H9 (cell line): ENCODE measurements around the gene MTTP. TPM values are rescaled to one million over a fixed set of nuclear protein-coding genes. Genes with fewer than 3 reads are reported as not detected.

Experiments
- DNase-seq: peaks from one replicate; pipeline ENCODE4 v3.0.0-alpha.2; 2017
- H2AFZ ChIP-seq: one replicate; pipeline ENCODE4 v1.6.1; 2013; ENCODE audit warnings: mild to moderate bottlenecking, low read length, control low read depth, moderate library complexity
- H2AK5ac ChIP-seq: 2 replicates; pipeline ENCODE4 v1.6.1; 2013; ENCODE audit warnings: low read length, control low read depth, mixed read lengths; ENCODE audit not compliant: insufficient read length
- H2BK120ac ChIP-seq: one replicate; pipeline ENCODE4 v1.6.1; 2013; ENCODE audit warnings: low read depth, mild to moderate bottlenecking, low read length, control low read depth, inconsistent platforms; ENCODE audit not compliant: poor library complexity, severe bottlenecking
- H2BK12ac ChIP-seq: 2 replicates; pipeline ENCODE4 v1.6.1; 2013; ENCODE audit warnings: low read length, control low read depth, mixed read lengths, low read depth; ENCODE audit not compliant: insufficient read length
- H2BK15ac ChIP-seq: 2 replicates; pipeline ENCODE4 v1.6.1; 2013; ENCODE audit warnings: low read depth, low read length, control low read depth
- H2BK20ac ChIP-seq: one replicate; pipeline ENCODE4 v1.6.1; 2013; ENCODE audit warnings: low read depth, mild to moderate bottlenecking, low read length, control low read depth, inconsistent platforms; ENCODE audit not compliant: poor library complexity, severe bottlenecking
- H2BK5ac ChIP-seq: 2 replicates; pipeline ENCODE4 v1.6.1; 2013; ENCODE audit warnings: low read length, control low read depth, mixed read lengths; ENCODE audit not compliant: insufficient read length
- H3K14ac ChIP-seq: 2 replicates; pipeline ENCODE4 v1.6.1; 2013; ENCODE audit warnings: low read length, control low read depth; ENCODE audit not compliant: insufficient read depth
- H3K18ac ChIP-seq: 2 replicates; pipeline ENCODE4 v1.6.1; 2013; ENCODE audit warnings: low read depth, mild to moderate bottlenecking, mixed read lengths, low read length, control low read depth; ENCODE audit not compliant: insufficient read length
- H3K23ac ChIP-seq: 2 replicates; pipeline ENCODE4 v1.6.1; 2013; ENCODE audit warnings: low read length, control low read depth, mixed read lengths, low read depth; ENCODE audit not compliant: insufficient read length
- H3K23me2 ChIP-seq: 2 replicates; pipeline ENCODE4 v1.6.1; 2013; ENCODE audit warnings: low read depth, mild to moderate bottlenecking, mixed read lengths, low read length, control low read depth; ENCODE audit not compliant: insufficient read length, poor library complexity, severe bottlenecking
- H3K27ac ChIP-seq: 2 replicates; pipeline ENCODE4 v1.5.1; 2013; ENCODE audit warnings: low read length, control low read depth, mixed read lengths, low read depth; ENCODE audit not compliant: insufficient read length
- H3K27me3 ChIP-seq: 2 replicates; pipeline ENCODE4 v1.6.1; 2013; ENCODE audit warnings: low read length, control low read depth, inconsistent platforms; ENCODE audit not compliant: insufficient read depth
- H3K4ac ChIP-seq: 2 replicates; pipeline ENCODE4 v1.6.1; 2013; ENCODE audit warnings: low read depth, mild to moderate bottlenecking, control low read depth, inconsistent platforms, low read length, moderate library complexity
- H3K4me1 ChIP-seq: 2 replicates; pipeline ENCODE4 v1.6.1; 2013; ENCODE audit warnings: low read length, control low read depth, inconsistent platforms; ENCODE audit not compliant: insufficient read depth
- H3K4me2 ChIP-seq: 2 replicates; pipeline ENCODE4 v1.6.1; 2013; ENCODE audit warnings: low read length, control low read depth, mixed read lengths; ENCODE audit not compliant: insufficient read length, insufficient read depth
- H3K56ac ChIP-seq: 2 replicates; pipeline ENCODE4 v1.6.1; 2013; ENCODE audit warnings: low read depth, mild to moderate bottlenecking, mixed read lengths, low read length, control low read depth; ENCODE audit not compliant: insufficient read length
- H3K79me1 ChIP-seq: 2 replicates; pipeline ENCODE4 v1.6.1; 2013; ENCODE audit warnings: low read depth, mild to moderate bottlenecking, moderate library complexity, low read length, control low read depth, inconsistent platforms; ENCODE audit not compliant: insufficient read depth, poor library complexity, severe bottlenecking
- H3K79me2 ChIP-seq: 2 replicates; pipeline ENCODE4 v1.6.1; 2013; ENCODE audit warnings: low read length, control low read depth, inconsistent platforms; ENCODE audit not compliant: insufficient read depth
- H3K9ac ChIP-seq: 2 replicates; pipeline ENCODE4 v1.6.1; 2013; ENCODE audit warnings: low read length, control low read depth, mixed read lengths; ENCODE audit not compliant: insufficient read length; ENCODE audit errors: extremely low read depth
- H3K9me3 ChIP-seq: one replicate; pipeline ENCODE4 v1.6.1; 2013; ENCODE audit warnings: low read depth, low read length, inconsistent platforms; ENCODE audit not compliant: control insufficient read depth
- H3T11ph ChIP-seq: one replicate; pipeline ENCODE4 v1.6.1; 2013; ENCODE audit warnings: mild to moderate bottlenecking, low read length, control low read depth, inconsistent platforms
- H4K20me1 ChIP-seq: one replicate; pipeline ENCODE4 v1.6.1; 2013; ENCODE audit not compliant: control insufficient read depth, insufficient read length, insufficient read depth
- H4K5ac ChIP-seq: 2 replicates; pipeline ENCODE4 v1.6.1; 2013; ENCODE audit warnings: low read depth, mild to moderate bottlenecking, mixed read lengths, low read length, control low read depth; ENCODE audit not compliant: insufficient read length
- H4K8ac ChIP-seq: replicated peaks from 2 replicates; pipeline ENCODE4 v1.6.1; 2013; ENCODE audit warnings: low read length, control low read depth, mixed read lengths, low read depth; ENCODE audit not compliant: insufficient read length
- H4K91ac ChIP-seq: 2 replicates; pipeline ENCODE4 v1.6.1; 2013; ENCODE audit warnings: low read depth, mild to moderate bottlenecking, moderate library complexity, mixed read lengths, low read length, control low read depth; ENCODE audit not compliant: insufficient read length
- H3K27ac Mint-ChIP-seq, 3 experiments: 2 replicates in 2 of 3; 3 replicates in 1 of 3; pipeline ENCODE4 v1.8.0; 2020 to 2021; ENCODE audit warnings: mixed read lengths in 3 of 3, mild to moderate bottlenecking in 1 of 3, moderate library complexity in 1 of 3
- H3K27me3 Mint-ChIP-seq: 2 replicates; pipeline ENCODE4 v1.8.0; 2021; ENCODE audit warnings: low read depth, mild to moderate bottlenecking, moderate library complexity, mixed read lengths
- H3K36me3 Mint-ChIP-seq, 3 experiments: 2 replicates in 2 of 3; 3 replicates in 1 of 3; pipeline ENCODE4 v1.8.0; 2020 to 2021; ENCODE audit warnings: low read depth in 3 of 3, mixed read lengths in 3 of 3; ENCODE audit not compliant: insufficient read depth in 1 of 3
- H3K4me1 Mint-ChIP-seq, 2 experiments: 2 replicates each; pipeline ENCODE4 v1.8.0; 2020; ENCODE audit warnings: mixed read lengths in 2 of 2
- H3K4me3 Mint-ChIP-seq, 2 experiments: 2 replicates in 1 of 2; 3 replicates in 1 of 2; pipeline ENCODE4 v1.8.0; 2020 to 2021; ENCODE audit warnings: mild to moderate bottlenecking in 2 of 2, mixed read lengths in 2 of 2, moderate library complexity in 1 of 2
- H3K9me3 Mint-ChIP-seq, 2 experiments: 2 replicates in 1 of 2; 3 replicates in 1 of 2; pipeline ENCODE4 v1.8.0; 2020; ENCODE audit warnings: mild to moderate bottlenecking in 2 of 2, mixed read lengths in 2 of 2, moderate library complexity in 1 of 2
- WGBS: extraction: QIAGEN DNeasy Blood & Tissue Kit; methylation state at CpG from one replicate; pipeline ENCODE4 v1.1.7; 2013; ENCODE audit warnings: missing lambda C conversion rate, low lambda C conversion rate, mixed read lengths; ENCODE audit not compliant: insufficient read length; ENCODE audit errors: extremely low coverage; 5-methylcytosine and 5-hydroxymethylcytosine counted together
- total RNA-seq: library from RNA; stranded (reverse); gene quantifications from 2 replicates; pipeline ENCODE4 v1.2.1, GENCODE V29; 2021
- TF ChIP-seq, protein P1 (sequence below): fragments of 200-600 bp; sonication (generic); conservative IDR thresholded peaks from 3 replicates; pipeline ENCODE4 v1.8.0; 2021; ENCODE audit warnings: antibody characterized with exemption, mild to moderate bottlenecking

The MTTP gene
- total RNA-seq, 1 experiment from 2014 or later = 0.46 TPM

DNA sequence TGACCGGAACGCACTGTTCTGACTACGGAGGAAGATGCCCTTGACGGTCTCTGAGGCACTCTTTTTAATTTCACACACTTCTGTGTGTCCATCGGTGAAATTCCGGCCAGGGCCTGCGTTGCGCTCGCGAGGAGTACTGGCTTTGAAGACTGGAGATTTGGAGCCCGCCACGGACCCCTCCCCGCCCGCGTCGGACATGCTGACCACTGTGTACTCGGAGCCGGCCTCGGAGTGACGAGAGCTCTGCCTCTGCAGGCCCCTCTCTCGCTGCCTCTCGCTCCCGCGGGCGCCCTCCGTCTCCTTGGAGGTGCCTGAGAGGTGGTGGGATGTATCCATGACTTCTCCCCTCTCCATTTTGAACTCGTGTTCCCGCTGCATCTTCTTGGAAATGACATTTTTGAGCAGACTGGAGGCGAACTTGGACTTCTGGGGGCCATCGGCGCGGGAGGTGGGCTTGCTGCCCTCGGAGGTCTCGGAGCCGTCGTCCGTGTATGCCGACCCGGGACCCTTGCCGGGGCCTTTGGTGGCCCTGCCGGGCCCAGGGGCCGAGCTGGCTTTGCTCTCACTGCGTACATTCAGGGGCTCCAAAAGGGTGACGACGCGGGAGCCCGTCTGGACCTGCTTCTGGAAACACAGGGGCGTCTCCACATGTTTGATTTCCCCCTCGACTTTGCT, 77.3 kb downstream of the MTTP start:
- no peaks in the 10 kb centered on the region for H3K9me3 ChIP-seq
- H3K56ac ChIP-seq = no peak overlapping the region
- Mint-ChIP-seq H3K4me1 (peaks cover 0 to 3% of the 10 kb centered on the region in 2 experiments; a peak in 1 of 4 replicates), H3K4me3 (no peak overlapping the region), H3K36me3 (no peaks in the 10 kb centered on the region), H3K27me3 (peaks cover 44% of the 10 kb centered on the region), H3K9me3 (no peaks in the 10 kb centered on the region), H3K27ac (no peak overlapping the region)
- no peak overlapping the region for H3K4ac ChIP-seq
- H3K23ac ChIP-seq = no peak overlapping the region
- TF ChIP-seq, protein P1, sequence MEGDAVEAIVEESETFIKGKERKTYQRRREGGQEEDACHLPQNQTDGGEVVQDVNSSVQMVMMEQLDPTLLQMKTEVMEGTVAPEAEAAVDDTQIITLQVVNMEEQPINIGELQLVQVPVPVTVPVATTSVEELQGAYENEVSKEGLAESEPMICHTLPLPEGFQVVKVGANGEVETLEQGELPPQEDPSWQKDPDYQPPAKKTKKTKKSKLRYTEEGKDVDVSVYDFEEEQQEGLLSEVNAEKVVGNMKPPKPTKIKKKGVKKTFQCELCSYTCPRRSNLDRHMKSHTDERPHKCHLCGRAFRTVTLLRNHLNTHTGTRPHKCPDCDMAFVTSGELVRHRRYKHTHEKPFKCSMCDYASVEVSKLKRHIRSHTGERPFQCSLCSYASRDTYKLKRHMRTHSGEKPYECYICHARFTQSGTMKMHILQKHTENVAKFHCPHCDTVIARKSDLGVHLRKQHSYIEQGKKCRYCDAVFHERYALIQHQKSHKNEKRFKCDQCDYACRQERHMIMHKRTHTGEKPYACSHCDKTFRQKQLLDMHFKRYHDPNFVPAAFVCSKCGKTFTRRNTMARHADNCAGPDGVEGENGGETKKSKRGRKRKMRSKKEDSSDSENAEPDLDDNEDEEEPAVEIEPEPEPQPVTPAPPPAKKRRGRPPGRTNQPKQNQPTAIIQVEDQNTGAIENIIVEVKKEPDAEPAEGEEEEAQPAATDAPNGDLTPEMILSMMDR = no peak
- no peaks in the 10 kb centered on the region for H3K79me2 ChIP-seq
- H2BK20ac ChIP-seq = no peak overlapping the region
- no peak overlapping the region for H3K14ac ChIP-seq
- no peaks in the 10 kb centered on the region for H3K23me2 ChIP-seq
- H2AFZ ChIP-seq = no peak overlapping the region
- no peak overlapping the region for H4K5ac ChIP-seq
- no peaks in the 10 kb centered on the region for H3K27me3 ChIP-seq
- H4K8ac ChIP-seq = no peak overlapping the region
- H4K91ac ChIP-seq = no peak overlapping the region
- no CpG with 5 or more reads among the region's 49 CpGs for WGBS
- H2BK5ac ChIP-seq = no peak overlapping the region
- H2BK120ac ChIP-seq = no peak overlapping the region
- no peaks in the 10 kb centered on the region for H3K4me1 ChIP-seq
- no peak overlapping the region for H3K27ac ChIP-seq
- H3K9ac ChIP-seq = no peak overlapping the region
- H2AK5ac ChIP-seq = no peak overlapping the region
- H2BK12ac ChIP-seq = no peak overlapping the region
- H4K20me1 ChIP-seq = no peaks in the 10 kb centered on the region
- H2BK15ac ChIP-seq = no peak overlapping the region
- H3K79me1 ChIP-seq = no peaks in the 10 kb centered on the region
- no peak overlapping the region for H3T11ph ChIP-seq
- H3K4me2 ChIP-seq = no peak overlapping the region
- H3K18ac ChIP-seq = no peak overlapping the region
- no peak for DNase-seq
